Neural cell (in vitro differentiated cells): ENCODE measurements around the gene NTF4.

Experiments used
- CTCF ChIP-seq: fragments of 450-650 bp; IDR thresholded peaks from 2 replicates; pipeline ENCODE4 v1.5.1; 2014; ENCODE audit warnings: antibody characterized with exemption, mild to moderate bottlenecking, moderate library complexity; ENCODE audit not compliant: poor library complexity, severe bottlenecking
- EZH2 ChIP-seq: fragments of 200-600, 300-800 bp; shearing (Covaris generic), sonication (generic); IDR thresholded peaks from 2 replicates; pipeline ENCODE4 v1.6.1; 2014; ENCODE audit warnings: antibody characterized with exemption, low read length, borderline replicate concordance, mild to moderate bottlenecking; ENCODE audit not compliant: insufficient read depth, poor library complexity, severe bottlenecking
- RAD21 ChIP-seq: fragments of 450-650 bp; conservative IDR thresholded peaks from 2 replicates; pipeline ENCODE4 v1.6.1; 2014; ENCODE audit warnings: antibody characterized with exemption, mild to moderate bottlenecking, moderate library complexity
- SMC3 ChIP-seq: fragments of 450-650 bp; conservative IDR thresholded peaks from 2 replicates; pipeline ENCODE4 v1.6.1; 2014; ENCODE audit warnings: antibody characterized with exemption, mild to moderate bottlenecking, moderate library complexity; ENCODE audit not compliant: poor library complexity

GRCh38 chr19:49042177-49042576 is 22.4 kb downstream of the NTF4 start:
- TF ChIP-seq CTCF (no peak), EZH2 (no peak), SMC3 (no peak), RAD21 (no peak)
